ENCODE measurements around the gene TMPRSS13.
"Not testable (repeated sequence)": the region's sequence is repeated elsewhere in the genome, so short reads cannot be mapped to it uniquely, and the experiment has no call there.

TMPRSS13 gene

DNA sequence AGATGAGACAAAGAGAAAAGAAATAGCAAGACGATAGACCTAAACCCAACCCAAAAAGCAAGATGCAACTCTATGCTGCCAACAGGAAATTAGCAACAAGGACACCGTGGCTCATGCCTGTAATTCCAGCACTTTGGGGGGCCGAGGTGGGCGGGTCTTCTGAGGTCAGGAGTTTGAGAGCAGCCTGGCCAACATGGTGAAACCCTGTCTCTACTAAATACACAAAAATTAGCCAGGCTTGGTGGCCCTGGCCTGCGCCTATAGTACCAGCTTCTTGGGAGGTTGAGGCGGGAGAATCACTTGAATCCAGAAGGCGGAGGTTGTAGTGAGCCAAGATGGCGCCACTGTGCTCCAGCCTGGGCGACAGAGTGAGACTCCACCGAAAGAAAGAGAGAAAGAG lies 32.7 kb upstream of the TMPRSS13 start:
- H3K4me3 ChIP-seq (ENCODE audit: low read length): no peak overlapping the region
- TF ChIP-seq ZNF274 (IDR thresholded peaks at IDR 0.05; ENCODE audit: low read depth, low read length): no peak

DNA sequence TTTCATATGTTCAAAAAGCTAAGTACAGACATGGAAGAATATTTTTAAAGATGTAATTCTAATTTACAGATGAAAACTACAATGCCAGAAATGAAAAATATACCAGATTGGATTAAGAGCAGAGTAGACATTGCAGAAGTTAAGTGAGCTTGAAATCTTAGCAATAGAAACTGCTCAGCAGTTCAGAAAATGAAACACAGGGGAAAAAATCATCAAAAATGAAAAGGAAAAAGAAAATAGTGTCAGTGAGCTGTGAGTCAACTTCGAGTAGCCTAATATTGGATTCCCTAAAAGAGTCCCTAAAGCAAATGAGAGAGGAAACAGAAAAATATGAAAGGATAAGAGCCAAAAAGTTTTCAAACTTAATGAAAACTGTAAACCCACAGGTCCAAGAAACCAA lies 31.2 kb upstream of the TMPRSS13 start:
- no peak overlapping the region for H3K4me3 ChIP-seq (ENCODE audit: low read length)
- no peak for TF ChIP-seq ZNF274 (IDR thresholded peaks at IDR 0.05; ENCODE audit: low read depth, low read length)

DNA sequence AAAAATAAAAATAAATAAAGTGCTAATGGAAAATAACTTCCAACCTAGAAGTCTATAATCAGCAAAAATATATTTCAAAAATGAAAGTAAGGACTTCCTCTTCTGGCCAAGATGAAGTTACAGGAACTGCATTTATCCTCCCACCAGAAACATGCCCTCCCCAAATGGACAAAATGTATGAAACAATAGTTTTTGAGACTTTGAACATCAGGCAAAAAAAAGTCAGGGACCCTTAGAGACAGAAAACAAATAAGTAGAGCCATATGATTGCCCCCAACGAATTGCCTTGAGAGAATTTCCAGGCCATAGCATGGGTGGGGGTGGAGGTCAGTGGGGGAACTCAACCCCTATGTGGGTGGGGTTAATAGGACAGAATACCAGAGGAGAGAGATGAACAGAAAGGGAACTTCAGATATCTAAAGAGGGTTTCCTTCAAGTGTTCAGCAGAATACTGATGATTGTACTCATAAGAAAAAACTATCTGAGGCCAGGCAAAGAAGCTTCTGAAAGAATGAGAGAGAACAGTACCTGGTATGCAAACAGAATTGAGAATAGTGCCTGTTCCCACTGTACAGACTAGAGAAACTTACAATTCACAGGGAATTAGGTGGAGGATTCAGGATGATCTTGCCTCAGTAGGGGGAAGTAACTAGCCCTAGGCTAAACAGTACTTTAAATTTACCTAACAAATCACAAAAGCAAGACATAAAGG lies 30.4 kb upstream of the TMPRSS13 start:
- no peak for TF ChIP-seq ZNF274 (IDR thresholded peaks at IDR 0.05; ENCODE audit: low read depth, low read length)
- no peak overlapping the region for H3K4me3 ChIP-seq (ENCODE audit: low read length)

DNA sequence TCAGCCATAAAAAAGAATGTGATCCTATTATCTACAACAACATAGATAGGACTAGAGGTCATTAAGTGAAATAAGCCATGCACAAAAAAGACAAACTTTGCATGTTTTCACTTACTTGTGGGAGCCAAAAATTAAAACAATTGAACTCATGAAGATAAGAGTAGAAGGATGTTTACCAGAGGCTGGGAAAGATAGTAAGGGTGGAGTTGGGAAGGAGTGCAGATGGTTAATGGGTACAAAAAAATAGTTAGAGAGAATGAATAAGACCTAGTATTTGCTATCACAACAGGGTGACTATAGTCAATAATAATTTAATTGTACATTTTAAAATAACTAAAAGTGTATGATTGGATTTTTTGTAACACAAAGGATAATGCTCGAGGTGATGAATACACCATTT lies 29.7 kb upstream of the TMPRSS13 start:
- H3K4me3 ChIP-seq (ENCODE audit: low read length): no peak overlapping the region
- no peak for TF ChIP-seq ZNF274 (IDR thresholded peaks at IDR 0.05; ENCODE audit: low read depth, low read length)

DNA sequence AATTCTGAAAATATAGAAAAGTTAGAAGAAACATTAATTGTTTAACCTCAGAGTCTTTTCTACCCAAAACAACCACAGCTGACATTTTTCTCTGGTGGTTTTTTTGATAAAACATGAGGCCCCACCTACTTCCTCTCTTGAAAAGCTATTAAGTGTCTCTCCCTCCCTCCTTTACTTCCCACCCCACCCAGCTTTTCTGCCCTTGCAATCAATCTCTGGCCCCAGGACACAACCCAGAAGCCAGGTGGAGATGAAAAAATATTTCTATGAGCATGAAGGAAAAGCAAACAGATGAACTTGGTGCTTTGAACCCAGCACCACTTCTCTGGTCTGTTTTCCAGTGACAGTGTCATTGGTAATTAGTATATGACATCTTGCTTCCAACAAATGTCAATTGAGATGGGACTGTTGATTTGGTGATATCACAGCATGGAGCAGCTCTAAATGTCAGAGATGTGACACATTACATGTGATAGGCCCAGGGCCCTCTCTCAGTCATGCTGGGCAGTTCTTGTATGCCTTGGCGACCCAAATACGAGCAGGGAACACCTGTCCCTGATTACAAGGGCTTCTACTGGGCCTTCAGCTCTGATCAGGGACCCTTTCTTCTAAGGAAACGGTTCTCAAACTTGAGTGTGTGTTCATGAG lies 23.9 kb upstream of the TMPRSS13 start:
- H3K4me3 ChIP-seq (ENCODE audit: low read length): no peak overlapping the region

DNA sequence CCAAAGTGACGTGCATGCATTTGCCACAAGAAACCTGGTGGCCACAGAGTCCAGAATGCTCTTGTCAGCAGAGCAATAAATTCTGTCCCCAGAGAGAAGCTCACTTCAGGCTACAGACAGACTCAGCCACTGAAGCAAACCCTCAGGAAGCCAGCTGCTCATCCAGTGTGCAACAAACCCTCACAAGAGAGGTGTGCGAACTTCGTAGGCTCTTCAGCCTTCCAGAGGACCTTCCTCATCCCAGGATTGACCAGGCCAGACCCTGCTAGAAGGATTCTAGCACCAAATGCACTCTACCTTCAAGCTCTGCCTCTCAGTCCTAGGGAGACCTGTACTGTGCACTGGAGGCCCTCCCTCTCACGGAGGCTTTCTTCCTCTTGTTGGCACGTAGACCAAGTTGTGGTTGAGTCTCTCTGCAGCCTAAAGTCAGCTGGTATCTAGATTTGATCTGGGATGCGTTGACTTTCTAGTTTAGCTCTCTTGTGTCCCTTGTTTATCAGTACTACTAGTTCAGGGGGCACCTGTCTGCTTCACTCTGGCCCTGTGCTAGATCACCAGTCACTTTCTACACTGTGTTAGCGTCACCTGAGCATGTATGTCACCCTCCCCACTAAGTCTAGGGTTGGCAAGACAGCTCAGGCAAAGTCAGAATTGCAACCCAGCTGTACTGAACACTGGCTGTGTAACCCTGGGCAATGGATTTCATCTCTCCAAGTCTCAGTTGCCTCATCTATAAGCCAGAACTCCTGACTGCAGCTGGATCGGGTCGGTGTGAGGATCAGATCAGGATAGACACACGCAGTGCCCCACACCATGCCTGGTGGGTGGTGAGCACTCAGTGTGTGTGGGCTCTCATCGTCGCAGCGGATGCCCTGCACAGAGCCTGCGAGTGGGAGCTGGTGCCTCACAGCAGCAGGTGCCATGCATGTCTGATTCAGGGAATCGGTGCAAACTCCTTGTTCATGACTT lies 22.1 kb upstream of the TMPRSS13 start:
- no peak overlapping the region for H3K4me3 ChIP-seq (ENCODE audit: low read length)
- TF ChIP-seq ZNF274 (IDR thresholded peaks at IDR 0.05; ENCODE audit: low read depth, low read length): no peak

More for the DNA sequence above, 23.9 kb upstream of the TMPRSS13 start:
- TF ChIP-seq ZNF274 (IDR thresholded peaks at IDR 0.05; ENCODE audit: low read depth, low read length): no peak

DNA sequence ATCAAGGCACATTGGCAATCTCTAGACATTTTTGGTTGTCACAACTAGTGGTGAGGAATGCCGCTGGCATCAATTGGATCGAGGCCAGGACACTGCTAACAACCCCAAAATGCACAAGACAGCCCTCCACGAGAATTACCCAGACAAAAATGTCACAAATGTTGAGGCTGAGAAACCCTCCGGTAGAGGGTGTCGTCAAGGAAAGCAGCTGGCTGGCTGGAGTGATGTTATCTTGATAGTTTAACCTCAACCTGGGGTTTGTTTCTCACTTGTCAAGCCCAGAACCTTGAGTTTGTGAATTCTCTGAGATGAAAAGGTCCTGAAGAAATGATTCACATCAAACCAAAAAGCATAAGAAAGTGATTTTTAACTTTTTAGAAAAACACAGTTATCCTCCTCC lies 21.1 kb upstream of the TMPRSS13 start:
- TF ChIP-seq ZNF274 (IDR thresholded peaks at IDR 0.05; ENCODE audit: low read depth, low read length): no peak
- no peak overlapping the region for H3K4me3 ChIP-seq (ENCODE audit: low read length)

DNA sequence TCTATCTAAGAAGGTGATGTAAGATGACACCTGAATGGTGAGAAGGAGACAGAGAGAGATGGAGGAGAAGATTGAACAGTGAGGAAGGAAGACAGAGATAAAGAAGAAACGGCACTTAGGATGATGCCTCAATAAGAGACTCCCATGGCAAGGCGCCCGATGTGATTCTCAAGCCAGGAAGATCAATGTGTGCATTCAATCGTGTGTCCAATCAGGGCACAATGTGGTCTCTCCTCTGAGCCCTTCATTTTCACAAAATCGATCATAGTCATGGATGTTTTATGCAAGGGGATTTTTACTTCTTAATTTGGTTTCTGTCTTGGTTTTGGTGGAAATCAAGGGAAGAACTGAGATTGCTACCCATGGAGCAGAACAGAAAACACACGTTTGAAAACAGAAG lies 19.9 kb upstream of the TMPRSS13 start:
- TF ChIP-seq ZNF274 (IDR thresholded peaks at IDR 0.05; ENCODE audit: low read depth, low read length): no peak
- H3K4me3 ChIP-seq (ENCODE audit: low read length): no peak overlapping the region

DNA sequence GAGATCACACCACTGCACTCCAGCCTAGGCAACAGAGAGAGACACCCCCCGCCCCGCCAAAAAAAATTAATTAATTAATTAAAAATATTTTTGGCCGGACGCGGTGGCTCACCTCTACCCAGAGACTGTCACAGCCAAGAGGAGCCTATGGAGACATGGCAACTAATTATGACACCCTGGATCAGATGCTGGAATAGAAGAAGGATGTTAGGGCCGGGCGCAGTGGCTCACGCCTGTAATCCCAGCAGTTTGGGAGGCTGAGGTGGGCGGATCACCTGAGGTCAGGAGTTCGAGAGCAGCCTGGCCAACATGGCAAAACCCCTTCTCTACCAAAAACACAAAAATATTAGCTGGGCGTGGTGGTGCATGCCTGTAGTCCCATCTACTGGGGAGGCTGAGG lies 19.3 kb upstream of the TMPRSS13 start:
- H3K4me3 ChIP-seq (ENCODE audit: low read length): not testable (repeated sequence)

DNA sequence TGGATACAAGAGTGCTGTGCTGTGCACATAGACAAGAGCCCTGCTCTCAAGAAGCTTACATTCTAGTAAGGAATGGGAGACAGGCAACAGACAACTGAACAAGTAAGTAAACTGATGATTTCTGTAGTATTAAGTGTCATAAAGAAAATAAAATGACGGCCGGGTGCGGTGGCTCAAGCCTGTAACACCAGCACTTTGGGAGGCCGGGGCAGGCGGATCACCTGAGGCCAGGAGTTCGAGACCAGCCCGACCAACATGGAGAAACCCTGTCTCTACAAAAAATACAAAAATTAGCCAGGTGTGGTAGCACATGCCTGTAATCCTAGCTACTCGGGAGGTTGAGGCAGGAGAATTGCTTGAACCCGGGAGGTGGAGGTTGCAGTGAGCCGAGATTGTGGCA lies 18.5 kb upstream of the TMPRSS13 start:
- not testable (repeated sequence) for H3K4me3 ChIP-seq (ENCODE audit: low read length)

DNA sequence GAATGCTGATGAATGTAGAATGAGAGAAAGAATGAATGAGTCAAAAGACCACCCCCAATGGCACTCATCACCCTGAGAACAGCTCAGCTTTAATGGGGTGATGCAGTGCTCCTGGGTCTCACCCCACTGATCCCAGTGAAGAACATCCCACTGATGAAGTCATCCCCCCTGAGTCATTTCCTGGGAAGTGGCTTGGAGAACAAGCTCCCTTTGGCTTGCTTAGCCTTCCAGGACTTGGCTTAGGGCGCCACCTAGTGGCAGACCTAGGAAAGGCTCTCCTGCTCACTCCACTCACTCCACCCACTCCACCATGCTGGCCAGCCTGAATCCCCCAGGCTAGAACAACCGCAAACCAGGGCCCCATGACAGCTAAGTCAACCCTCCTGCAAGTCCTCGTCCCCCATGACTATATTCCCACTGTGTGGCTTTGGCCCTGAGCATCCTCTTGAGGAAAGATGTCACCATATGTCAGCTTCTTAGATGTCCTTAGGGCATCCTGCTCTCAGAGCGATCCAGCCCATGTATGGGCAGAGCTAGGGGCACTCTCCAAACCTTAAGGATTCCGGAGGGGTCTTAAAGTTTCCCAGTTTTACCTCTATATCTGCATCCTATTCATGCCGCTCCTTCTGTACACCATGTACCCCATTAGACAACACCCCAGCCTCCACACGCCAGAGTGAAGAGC lies 17.8 kb upstream of the TMPRSS13 start:
- no peak overlapping the region for H3K4me3 ChIP-seq (ENCODE audit: low read length)
- TF ChIP-seq ZNF274 (IDR thresholded peaks at IDR 0.05; ENCODE audit: low read depth, low read length): no peak

DNA sequence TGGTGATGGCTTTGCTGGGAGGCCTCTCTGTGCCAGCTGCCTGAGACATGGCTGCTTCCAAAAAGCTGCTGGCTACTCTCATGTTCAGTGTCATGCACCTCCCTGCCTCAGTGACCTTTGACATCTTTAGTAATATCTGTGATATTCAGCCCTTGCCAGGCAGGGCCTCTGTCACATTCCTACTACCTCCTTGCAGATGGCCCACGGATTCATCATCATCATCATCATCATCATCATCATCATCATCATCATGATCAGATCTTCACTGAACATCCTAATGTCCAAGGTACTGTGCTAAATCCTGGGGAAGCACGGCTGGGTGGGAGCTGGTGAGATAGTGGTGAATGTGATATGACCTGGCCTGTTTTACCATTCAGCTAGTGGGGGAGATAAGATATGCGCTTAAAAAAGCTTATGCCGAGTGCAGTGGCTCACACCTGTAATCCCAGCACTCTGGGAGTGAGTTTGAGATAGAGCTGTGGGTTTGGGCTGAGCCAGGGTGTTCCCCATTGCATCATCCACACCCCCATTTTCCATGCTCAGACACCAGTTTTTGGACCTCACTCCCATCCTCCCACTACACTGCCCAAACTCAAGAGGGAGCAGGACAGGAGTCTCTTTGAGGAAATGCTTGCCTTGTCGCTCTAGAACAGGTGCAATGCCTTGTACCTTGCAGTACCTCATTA lies 17.1 kb upstream of the TMPRSS13 start:
- no peak for TF ChIP-seq ZNF274 (IDR thresholded peaks at IDR 0.05; ENCODE audit: low read depth, low read length)
- no peak overlapping the region for H3K4me3 ChIP-seq (ENCODE audit: low read length)

DNA sequence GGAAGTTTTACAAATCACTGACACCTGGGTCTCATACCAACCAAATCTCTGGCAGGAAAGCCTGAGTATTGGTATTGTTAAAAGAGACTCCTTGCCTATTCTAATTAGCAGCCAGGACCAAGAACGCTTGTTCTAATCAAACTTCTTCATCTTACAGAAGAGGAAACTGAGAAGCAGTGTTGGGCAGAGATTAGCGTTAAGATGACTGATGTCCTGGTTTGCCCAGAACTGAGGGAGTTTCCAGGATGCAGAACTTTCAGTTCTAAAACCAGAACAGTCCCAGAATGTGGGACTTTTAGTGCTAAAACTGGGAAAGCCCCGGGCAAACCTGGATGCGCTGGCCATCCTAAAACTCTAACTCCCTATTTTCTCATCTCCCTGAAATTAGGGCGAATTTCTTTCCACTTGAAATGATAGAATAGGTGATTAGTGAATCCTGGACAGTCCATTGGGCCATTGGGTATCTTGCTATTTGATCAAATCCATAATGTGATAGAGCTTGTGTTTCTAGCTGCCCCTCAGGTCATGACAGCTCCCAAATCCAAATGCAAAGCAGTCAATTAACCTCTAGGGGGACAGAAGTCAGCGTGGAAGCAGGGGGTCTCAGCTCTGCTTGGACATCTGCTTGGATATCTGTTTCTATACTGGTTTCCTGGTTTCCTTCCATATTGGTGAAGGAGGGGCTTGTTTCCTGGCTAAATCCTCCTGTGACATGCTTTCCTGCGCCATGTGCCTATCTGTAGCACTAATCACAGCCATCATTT lies 16.0 kb upstream of the TMPRSS13 start:
- no peak for TF ChIP-seq ZNF274 (IDR thresholded peaks at IDR 0.05; ENCODE audit: low read depth, low read length)
- no peak overlapping the region for H3K4me3 ChIP-seq (ENCODE audit: low read length)

Data from GM08714 (cell line).